GM23248 (cell line): ENCODE data around the gene ELAVL1. TPM values are rescaled to one million over a fixed set of nuclear protein-coding genes. Genes with fewer than 3 reads are reported as not detected.

Source experiments
- DNase-seq: peaks from one replicate; pipeline ENCODE4 v3.0.0-alpha.2; 2015
- H2AFZ ChIP-seq: fragments of 200-600 bp; sonication (generic); 2 replicates; pipeline ENCODE4 v1.6.1; 2016; ENCODE audit warnings: antibody characterized with exemption
- H3F3A ChIP-seq: fragments of 200-600 bp; sonication (generic); 2 replicates; pipeline ENCODE4 v1.6.1; 2016; ENCODE audit warnings: mild to moderate bottlenecking, antibody characterized with exemption, mixed run types; ENCODE audit not compliant: insufficient read depth
- H3K27ac ChIP-seq: fragments of 200-600 bp; sonication (generic); 2 replicates; pipeline ENCODE4 v1.5.1; 2016; ENCODE audit warnings: mild to moderate bottlenecking
- H3K27me3 ChIP-seq: fragments of 200-600 bp; sonication (generic); replicated peaks from 2 replicates; pipeline ENCODE4 v1.6.1; 2016; ENCODE audit warnings: mild to moderate bottlenecking; ENCODE audit not compliant: insufficient read depth
- H3K36me3 ChIP-seq: fragments of 200-600 bp; sonication (generic); 2 replicates; pipeline ENCODE4 v1.6.1; 2016; ENCODE audit warnings: low read depth, mild to moderate bottlenecking
- H3K4me1 ChIP-seq: fragments of 200-600 bp; sonication (generic); 2 replicates; pipeline ENCODE4 v1.6.1; 2016; ENCODE audit warnings: mild to moderate bottlenecking; ENCODE audit not compliant: insufficient read depth
- H3K4me2 ChIP-seq: fragments of 200-600 bp; sonication (generic); one replicate; pipeline ENCODE4 v1.6.1; 2016; ENCODE audit warnings: mild to moderate bottlenecking; ENCODE audit not compliant: unreplicated experiment
- H3K4me3 ChIP-seq: fragments of 200-600 bp; sonication (generic); 2 replicates; pipeline ENCODE4 v1.5.1; 2016; ENCODE audit warnings: mild to moderate bottlenecking
- H3K79me2 ChIP-seq: fragments of 200-600 bp; sonication (generic); 2 replicates; pipeline ENCODE4 v1.6.1; 2016; ENCODE audit warnings: mild to moderate bottlenecking; ENCODE audit not compliant: insufficient read depth
- H3K9ac ChIP-seq: fragments of 200-600 bp; sonication (generic); 2 replicates; pipeline ENCODE4 v1.6.1; 2016; ENCODE audit warnings: mild to moderate bottlenecking
- H3K9me2 ChIP-seq: fragments of 200-600 bp; sonication (generic); 2 replicates; pipeline ENCODE4 v1.6.1; 2016; ENCODE audit warnings: mixed run types, mild to moderate bottlenecking, moderate library complexity; ENCODE audit not compliant: insufficient read depth
- H3K9me3 ChIP-seq: fragments of 200-600 bp; sonication (generic); one replicate; pipeline ENCODE4 v1.6.1; 2017; ENCODE audit warnings: low read depth
- H4K20me1 ChIP-seq: fragments of 200-600 bp; sonication (generic); 2 replicates; pipeline ENCODE4 v1.6.0; 2016; ENCODE audit not compliant: insufficient read depth
- EZH2 ChIP-seq: fragments of 200-600 bp; sonication (generic); IDR thresholded peaks from 2 replicates; pipeline ENCODE4 v1.6.1; 2018; ENCODE audit warnings: antibody characterized with exemption, mild to moderate bottlenecking; ENCODE audit not compliant: insufficient read depth, poor library complexity, severe bottlenecking
- EZH2phosphoT487 ChIP-seq: fragments of 200-600 bp; sonication (generic); IDR thresholded peaks from 2 replicates; pipeline ENCODE4 v1.6.1; 2018; ENCODE audit warnings: antibody characterized with exemption, moderate library complexity, mild to moderate bottlenecking, low read depth; ENCODE audit not compliant: insufficient read depth
- WGBS, 2 experiments: methylation state at CpG; one replicate each; pipeline ENCODE4 v1.1.6; 2015 to 2017; ENCODE audit warnings: low lambda C conversion rate in 2 of 2, low coverage in 1 of 2; ENCODE audit errors: missing lambda C conversion rate in 2 of 2; 5-methylcytosine and 5-hydroxymethylcytosine counted together
- in situ Hi-C: fragments of 300-500 bp; cut with MboI; formaldehyde crosslinking; loops from 2 replicates; pipeline ENCODE4 v1.15.0; 2020
- polyA plus RNA-seq: library from polyadenylated mRNA; unstranded; fragments of >200 nt; fragmentation: Nextera tagmentation; extraction: Ambion mirVana; gene quantifications from 2 replicates; pipeline ENCODE4 v1.2.1, GENCODE V29; 2016
- total RNA-seq: library from RNA; depleted of rRNA; stranded (reverse); fragments of >200 nt; shearing (Covaris generic); gene quantifications from 2 replicates; pipeline ENCODE4 v1.2.3, GENCODE V29; 2014

ELAVL1 gene
- total and polyA plus RNA-seq, 2 experiments from 2014 or later = 48.1 to 78.9 TPM

DNA sequence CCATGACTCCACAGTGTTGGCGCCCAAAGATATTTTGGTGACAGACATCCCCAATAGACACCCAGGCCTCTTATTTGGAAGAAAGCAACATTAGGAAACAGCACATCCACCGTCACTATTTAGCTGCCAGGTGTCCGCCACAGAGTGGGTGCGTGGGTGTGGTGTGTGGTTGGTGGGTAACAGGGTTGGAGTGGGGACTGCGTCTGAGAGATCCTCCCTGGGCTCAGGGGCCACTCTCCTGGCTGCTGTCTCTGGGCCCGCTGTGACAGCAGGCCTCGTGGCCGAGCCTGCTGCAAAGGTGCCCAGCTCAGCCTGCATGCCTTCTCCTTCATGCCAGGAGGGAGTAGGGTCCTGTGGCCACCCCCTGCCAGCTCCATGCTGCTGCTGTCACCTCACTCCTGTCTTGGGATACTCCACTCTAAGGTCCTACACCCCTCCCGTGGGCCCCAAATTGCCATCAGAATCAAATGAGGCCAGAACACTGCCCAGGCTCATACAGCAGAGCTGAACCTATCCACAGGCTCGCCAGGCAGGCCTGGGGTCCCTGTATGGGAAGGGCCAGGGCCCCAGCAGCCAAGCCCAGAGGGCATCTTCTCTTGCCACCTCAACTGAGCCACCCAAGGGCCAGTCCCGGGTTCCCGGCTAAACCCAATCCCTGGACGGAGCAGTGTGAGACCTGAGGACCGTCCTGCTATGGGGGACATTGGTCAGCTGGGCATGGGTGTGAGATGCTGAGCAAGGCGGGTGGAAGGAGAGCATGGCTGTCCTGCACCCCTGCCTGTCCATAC is 37.2 kb downstream of the ELAVL1 start:
- H3K36me3 ChIP-seq = 0 out of 2 replicates have a peak, but pooled peaks cover 3% of the 10 kb centered on the region
- 92 to 93% methylated on average over 15 of the region's 15 CpGs for WGBS, 2 experiments
- no peaks in the 10 kb centered on the region for H3F3A ChIP-seq

DNA sequence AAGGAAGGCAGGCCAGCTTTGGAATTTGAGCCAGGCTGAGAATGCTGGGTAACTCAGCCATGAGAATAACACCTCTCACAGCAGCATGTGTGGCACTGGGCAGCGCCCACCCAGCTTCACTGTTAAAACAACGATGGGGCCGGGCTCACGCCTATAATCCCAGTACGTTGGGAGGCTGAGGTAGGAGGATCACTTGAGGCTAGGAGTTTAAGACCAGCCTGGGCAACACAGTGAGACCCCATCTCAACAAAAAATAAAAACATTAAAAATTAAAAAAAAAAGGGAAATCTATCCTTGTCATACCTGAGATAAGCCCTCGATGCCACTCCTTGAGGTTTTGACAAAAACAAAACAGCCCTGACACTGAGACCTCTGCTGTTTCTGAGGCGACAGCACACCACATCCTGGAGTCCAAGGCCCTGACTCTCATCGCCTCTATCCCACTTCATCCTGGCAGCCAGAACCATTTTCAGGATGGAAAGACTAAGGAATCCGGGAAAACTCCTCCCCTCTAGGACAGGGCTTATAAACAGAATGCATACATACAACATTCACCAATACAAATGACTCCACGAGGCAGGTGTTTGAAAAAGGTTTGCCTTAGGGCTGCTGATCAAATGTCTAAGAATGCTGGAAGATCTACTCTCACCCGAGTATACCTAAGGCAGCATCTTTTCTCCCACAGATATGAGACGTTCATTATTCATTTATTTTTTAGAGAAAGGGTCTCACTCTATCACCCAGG is 39.3 kb downstream of the ELAVL1 start:
- H4K20me1 ChIP-seq = no peaks in the 10 kb centered on the region
- no peak overlapping the region for H3K4me3 ChIP-seq
- no peak overlapping the region for H2AFZ ChIP-seq
- in situ Hi-C loops = loop anchor here (10.0 kb wide), 1 partner anchor 279 kb away; no protein-coding TSS in a partner anchor
- no peak overlapping the region for H3K4me2 ChIP-seq
- no peak for DNase-seq
- no peaks in the 10 kb centered on the region for H3K4me1 ChIP-seq
- no peaks in the 10 kb centered on the region for H3K27me3 ChIP-seq
- H3K9me3 ChIP-seq = no peaks in the 10 kb centered on the region
- H3K27ac ChIP-seq = no peak overlapping the region
- TF ChIP-seq EZH2 (no peak), EZH2phosphoT487 (no peak)
- 88 to 91% methylated on average over 12 of the region's 12 CpGs for WGBS, 2 experiments
- H3K9me2 ChIP-seq = no peaks in the 10 kb centered on the region
- no peaks in the 10 kb centered on the region for H3F3A ChIP-seq
- H3K79me2 ChIP-seq = no peaks in the 10 kb centered on the region
- peaks cover 6% of the 10 kb centered on the region; the same call in 1 of the 2 replicates for H3K36me3 ChIP-seq
- no peak overlapping the region for H3K9ac ChIP-seq

More for the DNA sequence above, 37.2 kb downstream of the ELAVL1 start:
- Histone ChIP-seq H3K4me3 (no peak overlapping the region), H2AFZ (no peak overlapping the region), H3K4me2 (no peak overlapping the region), H3K79me2 (no peaks in the 10 kb centered on the region), H3K4me1 (no peaks in the 10 kb centered on the region), H3K9me3 (no peaks in the 10 kb centered on the region), H3K27me3 (no peaks in the 10 kb centered on the region), H3K27ac (no peak overlapping the region), H4K20me1 (no peaks in the 10 kb centered on the region), H3K9me2 (no peaks in the 10 kb centered on the region), H3K9ac (no peak overlapping the region)
- no peak for DNase-seq
- no peak for TF ChIP-seq EZH2
- no peak for TF ChIP-seq EZH2phosphoT487
- in situ Hi-C loops = loop anchor here (10.0 kb wide), 1 partner anchor 277 kb away; no protein-coding TSS in a partner anchor

DNA sequence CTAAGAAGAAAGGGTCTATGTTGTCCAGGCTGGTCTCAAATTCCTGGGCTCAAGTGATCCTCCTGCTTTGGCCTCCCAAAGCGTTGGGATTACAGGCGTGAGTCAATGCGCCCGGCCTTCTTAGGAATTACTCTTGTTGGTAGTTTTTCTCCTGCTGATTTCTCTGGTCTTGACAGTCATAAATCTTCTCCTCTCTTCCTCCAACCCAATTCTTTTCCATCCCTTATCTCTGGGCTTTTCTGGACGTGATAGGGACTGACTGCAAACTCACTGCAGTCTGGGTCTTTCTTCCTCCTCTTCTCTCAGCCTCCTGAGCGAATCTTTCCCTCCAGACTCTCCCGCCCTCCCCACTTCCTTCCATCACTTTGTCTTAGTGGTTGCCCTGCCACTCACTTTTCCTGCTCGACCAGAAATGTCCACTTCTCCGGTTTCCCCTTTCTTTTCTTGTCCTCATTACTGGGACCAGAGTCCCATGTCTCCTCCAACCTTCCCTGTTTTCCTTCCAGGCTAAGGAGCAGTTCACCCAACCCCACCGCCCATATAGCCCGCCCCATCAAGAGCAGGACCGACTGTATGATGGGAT is 40.1 kb downstream of the ELAVL1 start:
- Histone ChIP-seq H3K9me3 (no peaks in the 10 kb centered on the region), H3K9ac (no peak overlapping the region), H3K27me3 (no peaks in the 10 kb centered on the region), H3K4me3 (no peak overlapping the region), H3K9me2 (no peaks in the 10 kb centered on the region), H3K27ac (no peak overlapping the region), H4K20me1 (no peaks in the 10 kb centered on the region), H3F3A (no peaks in the 10 kb centered on the region), H2AFZ (no peak overlapping the region), H3K79me2 (no peaks in the 10 kb centered on the region), H3K36me3 (peaks cover 12% of the 10 kb centered on the region; the same call in 1 of the 2 replicates), H3K4me1 (no peaks in the 10 kb centered on the region), H3K4me2 (no peak overlapping the region)
- 94 to 95% methylated on average over 12 of the region's 12 CpGs for WGBS, 2 experiments
- TF ChIP-seq EZH2 (no peak), EZH2phosphoT487 (no peak)
- no peak for DNase-seq
- in situ Hi-C loops = loop anchor here (10.0 kb wide), 1 partner anchor 279 kb away; no protein-coding TSS in a partner anchor

DNA sequence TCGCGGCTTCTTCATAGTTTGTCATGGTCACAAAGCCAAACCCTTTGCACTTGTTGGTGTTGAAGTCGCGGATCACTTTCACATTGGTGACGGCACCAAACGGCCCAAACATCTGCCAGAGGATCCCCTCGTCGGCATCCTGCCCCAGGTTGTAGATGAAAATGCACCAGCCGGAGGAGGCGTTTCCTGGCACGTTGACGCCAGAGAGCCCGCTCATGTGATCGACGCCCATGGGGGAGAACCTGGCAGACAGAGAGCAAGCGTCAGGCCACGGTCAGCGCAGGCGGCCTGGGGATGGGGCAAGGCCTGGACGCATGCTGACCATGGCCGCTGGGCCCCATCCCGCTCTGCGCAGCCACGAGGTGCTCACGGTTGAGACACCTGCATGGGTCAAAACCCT is 41.9 kb downstream of the ELAVL1 start:
- H3K9ac ChIP-seq = no peak overlapping the region
- H3K4me2 ChIP-seq = no peak overlapping the region
- H3K9me2 ChIP-seq = no peaks in the 10 kb centered on the region
- no peaks in the 10 kb centered on the region for H3K9me3 ChIP-seq
- H3K79me2 ChIP-seq = no peaks in the 10 kb centered on the region
- in situ Hi-C loops = loop anchor here (10.0 kb wide), 1 partner anchor 281 kb away; no protein-coding TSS in a partner anchor
- H3F3A ChIP-seq = no peaks in the 10 kb centered on the region
- WGBS, 2 experiments = 91 to 93% methylated on average over 23 to 25 of the region's 25 CpGs
- H3K4me1 ChIP-seq = no peaks in the 10 kb centered on the region
- DNase-seq = no peak
- TF ChIP-seq EZH2 (no peak), EZH2phosphoT487 (no peak)
- no peaks in the 10 kb centered on the region for H3K27me3 ChIP-seq
- no peak overlapping the region for H3K27ac ChIP-seq
- H2AFZ ChIP-seq = no peak overlapping the region
- H3K36me3 ChIP-seq = peaks cover 12% of the 10 kb centered on the region; the same call in 1 of the 2 replicates
- no peak overlapping the region for H3K4me3 ChIP-seq
- H4K20me1 ChIP-seq = no peaks in the 10 kb centered on the region
